Stimulated activated CD4-positive, alpha-beta T cell treated with anti-CD3 and anti-CD28 coated beads, Interleukin-4, amount 100 ng/mL, for 1 hour (primary cell): ENCODE measurements around the gene AK3.
"Not testable (repeated sequence)": the region's sequence is repeated elsewhere in the genome, so short reads cannot be mapped to it uniquely, and the experiment has no call there.

Source experiments
- DNase-seq: peaks from one replicate; pipeline ENCODE4 v3.0.0-alpha.2; 2020

The AK3 gene

GRCh38 chr9:4740638-4741364 lies at the start of gene AK3:
AK3 (minus strand) TSS chr9:4741202; CDS start chr9:4741087, 115 bp downstream.
- peak; percentile 85 for DNase-seq

GRCh38 chr9:4788703-4789102 lies 47.7 kb upstream of the AK3 start:
- DNase-seq = no peak

- no peak for DNase-seq
These were observed 46.9 kb upstream of the AK3 start for GRCh38 chr9:4787876-4788275.

GRCh38 chr9:4786599-4786998 lies 45.6 kb upstream of the AK3 start:
- no peak for DNase-seq

GRCh38 chr9:4784403-4784802 lies 43.4 kb upstream of the AK3 start:
- no peak for DNase-seq

GRCh38 chr9:4783191-4783590 lies 42.2 kb upstream of the AK3 start:
- DNase-seq = not testable (repeated sequence)

DNA sequence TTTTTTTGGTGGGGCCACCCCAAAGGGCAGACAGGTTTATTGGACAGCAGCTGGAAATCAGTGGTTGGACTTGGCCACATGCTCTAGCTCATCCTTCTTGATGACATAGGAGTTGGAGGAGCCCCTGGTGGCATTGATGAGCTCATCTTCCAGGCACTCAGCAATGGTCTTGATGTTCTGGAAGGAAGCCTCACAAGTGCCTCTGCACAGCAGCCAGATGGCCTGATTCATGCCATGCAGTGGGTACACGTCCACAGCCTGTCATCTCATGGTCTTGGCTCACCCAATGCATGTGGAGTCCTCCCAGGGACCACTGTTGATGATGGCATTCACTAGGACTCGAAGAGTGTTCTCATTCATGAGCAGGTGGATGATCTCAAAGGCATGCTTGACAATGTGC lies 40.4 kb upstream of the AK3 start:
- no peak for DNase-seq

GRCh38 chr9:4780651-4781050 lies 39.6 kb upstream of the AK3 start:
- no peak for DNase-seq

DNA sequence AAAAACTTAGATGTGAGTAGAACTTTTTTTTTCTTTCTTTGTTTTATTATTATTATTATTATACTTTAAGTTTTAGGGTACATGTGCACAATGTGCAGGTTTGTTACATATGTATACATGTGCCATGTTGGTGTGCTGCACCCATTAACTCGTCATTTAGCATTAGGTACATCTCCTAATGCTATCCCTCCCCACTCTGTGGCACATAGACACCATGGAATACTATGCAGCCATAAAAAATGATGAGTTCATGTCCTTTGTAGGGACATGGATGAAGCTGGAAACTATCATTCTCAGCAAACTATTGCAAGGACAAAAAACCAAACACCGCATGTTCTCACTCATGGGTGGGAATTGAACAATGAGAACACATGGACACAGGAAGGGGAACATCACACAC lies 34.0 kb upstream of the AK3 start:
- DNase-seq = not testable (repeated sequence)

DNA sequence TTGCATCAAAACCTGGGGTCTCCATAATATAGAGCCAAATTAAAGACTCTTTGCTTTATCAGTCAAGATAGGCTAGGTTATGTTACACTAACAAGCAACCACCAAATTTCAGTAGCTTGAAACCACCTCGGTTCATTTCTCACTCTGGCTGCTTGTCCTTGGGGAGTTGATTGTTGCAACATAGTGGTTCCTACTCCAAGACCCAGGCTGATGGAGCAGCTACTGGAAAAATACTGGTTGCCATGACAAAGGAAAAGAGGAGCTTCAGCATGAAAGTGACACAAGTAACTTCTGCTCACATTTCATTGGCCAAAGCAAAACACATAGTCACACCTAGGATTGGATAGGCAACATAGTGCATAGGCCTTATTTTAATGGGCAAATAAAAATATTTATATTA lies 33.2 kb upstream of the AK3 start:
- no peak for DNase-seq

- DNase-seq = no peak
These were observed 30.8 kb upstream of the AK3 start for GRCh38 chr9:4771788-4772187.

- no peak for DNase-seq
These were observed 28.5 kb upstream of the AK3 start for GRCh38 chr9:4769321-4770080.

- DNase-seq = no peak
These were observed 27.7 kb upstream of the AK3 start for GRCh38 chr9:4768681-4769080.

- DNase-seq = no peak
These were observed 23.0 kb upstream of the AK3 start for GRCh38 chr9:4764033-4764432.

DNA sequence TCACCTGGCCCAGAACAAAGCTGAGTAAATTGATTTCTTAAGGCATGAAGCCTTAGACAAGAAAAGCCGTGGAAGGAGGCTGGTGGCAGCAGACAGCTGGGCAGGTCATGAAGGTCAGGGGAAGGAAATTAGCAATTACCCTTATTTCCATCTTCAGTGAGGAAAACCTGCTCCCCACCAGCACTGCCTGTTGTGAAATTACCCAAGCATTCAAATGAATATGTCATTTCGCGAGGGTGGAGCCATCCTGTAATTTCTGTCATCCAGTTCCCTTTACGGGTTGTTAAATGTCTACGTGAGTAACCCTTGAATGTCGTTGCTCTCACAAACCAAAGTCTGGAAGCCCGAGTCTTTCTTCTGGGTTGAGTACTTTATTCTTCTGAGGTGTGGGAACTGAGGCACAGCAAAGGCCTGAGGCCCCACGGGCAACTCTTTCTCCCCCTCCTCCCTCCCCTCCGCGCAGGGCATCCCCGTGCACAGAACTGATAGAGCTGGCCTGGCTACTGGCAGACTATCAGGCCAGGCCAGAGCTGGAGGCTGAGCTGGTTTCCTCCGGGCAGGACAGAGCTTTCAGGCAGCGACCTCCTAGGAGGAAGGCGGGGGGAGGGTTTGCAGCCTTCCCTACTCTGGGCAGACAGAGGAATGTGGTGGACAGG lies 22.0 kb upstream of the AK3 start:
- DNase-seq = no peak

- DNase-seq = peak; percentile 81
These were observed 21.3 kb upstream of the AK3 start for GRCh38 chr9:4762108-4762885.

DNA sequence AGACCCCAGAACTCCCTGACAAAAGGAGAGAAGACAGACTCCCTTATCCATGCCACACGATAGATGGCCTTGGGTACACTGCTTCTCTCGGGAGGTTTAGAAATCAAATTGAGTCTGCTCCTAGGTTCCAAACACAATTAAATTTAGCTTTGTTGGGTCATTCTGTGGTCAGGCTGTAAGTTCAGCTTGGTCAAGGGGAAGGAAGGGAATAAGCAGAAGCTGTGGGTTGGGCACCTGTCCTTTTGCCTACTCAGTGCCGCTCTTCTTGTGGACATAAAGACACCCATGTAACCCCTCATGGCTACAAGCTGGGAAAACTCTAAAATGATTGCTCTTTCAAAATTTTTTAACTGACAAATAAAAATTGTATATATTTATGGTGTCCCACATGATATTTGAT lies 19.1 kb upstream of the AK3 start:
- DNase-seq = no peak

DNA sequence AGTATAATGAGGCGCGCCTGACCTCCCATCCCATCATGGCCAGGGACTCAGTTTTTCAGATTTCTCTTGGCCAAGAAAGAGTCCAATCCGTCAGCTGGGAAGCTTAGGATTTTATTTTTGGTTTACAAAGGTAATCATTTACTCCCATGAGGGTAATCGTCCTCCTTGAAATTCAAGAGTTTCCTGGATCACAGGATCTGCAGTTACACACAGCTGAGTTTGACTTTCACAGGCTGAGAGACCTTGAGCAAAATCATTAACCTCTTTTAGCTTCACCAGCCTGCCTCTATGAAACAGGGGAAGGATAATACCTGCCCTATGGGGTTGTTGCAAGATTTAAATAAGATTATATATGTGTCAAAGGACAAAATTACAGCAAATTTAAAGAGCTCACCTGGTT lies 15.4 kb upstream of the AK3 start:
- no peak for DNase-seq

DNA sequence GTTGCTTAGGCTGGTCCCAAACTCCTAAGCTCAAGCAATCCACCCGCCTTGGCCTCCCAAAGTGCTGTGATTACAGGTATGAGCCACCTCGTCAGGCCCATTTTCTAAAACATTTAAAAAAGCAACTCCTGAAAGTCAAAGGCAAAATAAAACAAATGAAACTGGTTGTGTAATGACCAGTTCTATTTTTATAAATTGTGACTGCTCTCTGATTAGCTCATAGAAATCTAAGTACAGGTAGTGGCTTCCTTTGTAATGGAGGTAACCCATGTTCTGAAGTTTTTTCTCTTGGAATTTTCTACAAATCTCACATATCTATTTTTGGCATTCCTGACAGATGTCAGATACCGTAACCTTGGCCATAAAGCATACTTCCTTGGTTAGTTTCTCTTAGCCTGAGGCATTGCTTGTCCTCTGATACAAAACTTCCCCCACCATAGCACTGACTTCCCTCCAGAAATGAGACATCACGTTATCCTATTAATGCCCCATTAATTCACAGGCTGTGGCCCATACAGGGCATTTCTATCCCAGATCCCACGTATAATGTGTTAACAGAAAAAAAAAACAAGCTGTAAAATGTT lies 14.1 kb upstream of the AK3 start:
- no peak for DNase-seq

DNA sequence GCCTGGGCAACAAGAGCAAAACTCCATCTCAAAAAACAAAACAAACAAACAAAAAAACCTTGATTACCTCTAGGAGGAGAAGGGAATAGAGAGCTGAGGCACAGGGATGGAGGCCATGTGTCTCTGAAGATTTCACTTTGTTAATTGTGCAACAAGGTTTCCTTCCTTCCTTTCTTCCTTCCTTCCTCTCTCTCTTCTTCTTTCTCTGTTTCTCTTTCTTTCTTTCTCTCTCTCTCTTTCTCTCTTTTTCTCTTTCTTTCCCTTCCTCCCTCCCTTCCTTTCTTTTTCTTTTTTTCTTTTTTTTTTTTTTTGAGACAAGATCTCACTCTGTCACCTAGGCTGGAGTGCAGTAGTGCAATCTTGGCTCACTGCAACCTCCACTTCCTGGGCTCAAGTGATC lies 13.5 kb upstream of the AK3 start:
- not testable (repeated sequence) for DNase-seq

DNA sequence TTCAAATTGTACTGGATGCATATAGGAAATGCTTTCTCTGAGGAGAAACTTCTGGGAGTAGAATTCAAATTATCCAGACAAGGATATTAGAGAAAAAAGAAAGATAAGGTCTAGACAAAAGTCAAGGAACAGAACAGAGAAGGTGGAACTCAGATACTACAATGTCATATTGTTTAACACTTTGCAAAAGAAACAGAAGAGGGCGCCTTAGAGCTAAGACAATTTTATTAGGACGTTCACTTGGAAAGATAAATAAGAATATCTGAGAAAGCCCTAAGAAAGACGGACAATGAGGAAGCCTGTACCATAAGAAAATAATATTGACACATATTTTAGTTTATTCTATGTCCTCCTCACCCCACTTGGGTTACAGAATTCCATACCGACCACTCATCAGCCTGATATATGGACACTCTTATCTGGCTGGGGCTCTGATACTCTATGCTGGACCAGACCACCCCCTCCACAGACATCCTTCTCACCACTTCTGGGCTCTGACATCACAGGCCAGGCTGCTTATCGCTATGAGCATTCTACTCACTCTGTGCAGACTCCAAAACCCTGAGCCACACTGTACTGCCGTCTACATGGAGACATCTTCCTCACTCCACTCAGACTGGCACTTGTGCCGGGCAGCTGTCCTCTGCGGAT lies 9.1 kb upstream of the AK3 start:
- no peak for DNase-seq

- DNase-seq = no peak
These were observed 7.6 kb upstream of the AK3 start for GRCh38 chr9:4748612-4749011.
